K562 (cell line): ENCODE results near the gene MUSK. TPM values are rescaled to one million over a fixed set of nuclear protein-coding genes. Genes with fewer than 3 reads are reported as not detected.

Source experiments
- ATAC-seq: fragments of 200-7000 bp; cut with Tn5 transposase; 3 replicates; pipeline ENCODE4 v1.9.1; 2020; ENCODE audit warnings: moderate library complexity
- BruUV-seq: library from RNA; stranded (reverse); fragments of 400-500 nt; replicated peaks from 2 replicates; lab custom pipeline; 2021; lab: Mats Ljungman, UMichigan
- CTCF ChIA-PET: fragments of 300-600 bp; formaldehyde crosslinking; extraction: SDS; loops from one replicate; lab custom pipeline; 2021; ENCODE audit warnings: low intra/inter-chr PET ratio; lab: Yijun Ruan, JAX
- POLR2A ChIA-PET: fragments of 300-600, 350-650 bp; sonication (Branson Sonifier 250); formaldehyde crosslinking; extraction: SDS; loops from one replicate; lab custom pipeline; 2021; ENCODE audit warnings: antibody characterized with exemption, inconsistent platforms; lab: Yijun Ruan, JAX
- DNase-seq, 4 experiments: peaks; one replicate each; pipeline versions ENCODE4 v3.0.0 to v3.0.0-alpha.2; 2011 to 2018; ENCODE audit warnings: low spot score in 3 of 4, mixed read lengths in 3 of 4; ENCODE audit errors: extremely low read depth in 1 of 4
- FAIRE-seq: peaks from 2 replicates; lab custom pipeline; 2011; peaks lifted over from hg19 to GRCh38; lab: Jason Lieb, UNC
- H2AFZ ChIP-seq: 2 replicates; pipeline ENCODE4 v1.6.0; 2011; ENCODE audit warnings: low read depth, low read length, control low read depth, inconsistent platforms
- H3K27ac ChIP-seq: fragments of 200-600 bp; 3 replicates; pipeline ENCODE4 v1.8.0; 2011; ENCODE audit warnings: low read depth, mild to moderate bottlenecking, control low read depth, inconsistent platforms, low read length, moderate library complexity, mixed read lengths; ENCODE audit errors: extremely low read depth
- H3K27me3 ChIP-seq, 2 experiments: fragments of 300-600 bp in 1 of 2; 2 replicates in 1 of 2; 3 replicates in 1 of 2; pipeline versions ENCODE4 v1.6.0 to v1.8.0; 2011; ENCODE audit warnings: inconsistent platforms in 2 of 2, low read length in 2 of 2, mild to moderate bottlenecking in 1 of 2, mixed read lengths in 1 of 2, moderate library complexity in 1 of 2; ENCODE audit not compliant: control insufficient read depth in 2 of 2, insufficient read depth in 2 of 2
- H3K36me3 ChIP-seq: fragments of 300-600 bp; 3 replicates; pipeline ENCODE4 v1.8.0; 2011; ENCODE audit warnings: mild to moderate bottlenecking, low read length, inconsistent platforms; ENCODE audit not compliant: control insufficient read depth, insufficient read depth
- H3K4me1 ChIP-seq, 2 experiments: fragments of 200-600 bp in 1 of 2; replicated peaks in 1 of 2; 2 replicates in 1 of 2; 3 replicates in 1 of 2; pipeline versions ENCODE4 v1.5.1 to v1.8.0; 2011; ENCODE audit warnings: inconsistent platforms in 2 of 2, low read length in 2 of 2, mild to moderate bottlenecking in 1 of 2, mixed read lengths in 1 of 2, moderate library complexity in 1 of 2; ENCODE audit not compliant: control insufficient read depth in 2 of 2, insufficient read depth in 2 of 2
- H3K4me2 ChIP-seq: 2 replicates; pipeline ENCODE4 v1.6.1; 2011; ENCODE audit warnings: low read length, control low read depth, inconsistent platforms, mixed read lengths; ENCODE audit not compliant: insufficient read depth
- H3K4me3 ChIP-seq: fragments of 200-600 bp; sonication (generic), shearing (Covaris generic); 2 replicates; pipeline ENCODE4 v1.5.1; 2016; ENCODE audit warnings: control low read depth, inconsistent platforms
- H3K79me2 ChIP-seq: fragments of 200-600 bp; 3 replicates; pipeline ENCODE4 v1.8.0; 2011; ENCODE audit warnings: low read length, inconsistent platforms; ENCODE audit not compliant: control insufficient read depth, insufficient read depth
- H3K9ac ChIP-seq, 2 experiments: 2 replicates each; pipeline versions ENCODE4 v1.6.0 to v1.6.1; 2011; ENCODE audit warnings: low read depth in 2 of 2, low read length in 2 of 2, control low read depth in 1 of 2, inconsistent platforms in 1 of 2, mild to moderate bottlenecking in 1 of 2, mixed read lengths in 1 of 2; ENCODE audit not compliant: insufficient read depth in 1 of 2
- H3K9me1 ChIP-seq: one replicate; pipeline ENCODE4 v1.6.0; 2011; ENCODE audit warnings: inconsistent platforms, mild to moderate bottlenecking, low read length, moderate library complexity; ENCODE audit not compliant: control insufficient read depth, insufficient read depth
- H3K9me3 ChIP-seq: replicated peaks from 2 replicates; pipeline ENCODE4 v1.5.1; 2011; ENCODE audit warnings: low read depth, low read length, inconsistent platforms; ENCODE audit not compliant: control insufficient read depth, insufficient read depth
- H4K20me1 ChIP-seq: replicated peaks from 2 replicates; pipeline ENCODE4 v1.6.1; 2011; ENCODE audit warnings: low read length, inconsistent platforms, mixed read lengths; ENCODE audit not compliant: control insufficient read depth, insufficient read depth
- ASH1L ChIP-seq: fragments of 450-650 bp; IDR thresholded peaks from 2 replicates; pipeline ENCODE4 v1.6.1; 2018; ENCODE audit warnings: borderline replicate concordance, mild to moderate bottlenecking, low read depth; ENCODE audit not compliant: partially characterized antibody
- ATF4 ChIP-seq: fragments of 450-650 bp; formaldehyde crosslinking; IDR thresholded peaks from 2 replicates; pipeline ENCODE4 v1.4.0; 2022; ENCODE audit warnings: mild to moderate bottlenecking, moderate library complexity
- BCL6 ChIP-seq: fragments of 250-450 bp; sonication (Bioruptor Pico); IDR thresholded peaks from 2 replicates; pipeline ENCODE4 v1.4.0; 2020
- BRD4 ChIP-seq: fragments of 200-600 bp; sonication (generic); IDR thresholded peaks from 2 replicates; pipeline ENCODE4 v1.6.1; 2017; ENCODE audit warnings: inconsistent platforms
- GABPB2 ChIP-seq: fragments of 250-450 bp; sonication (Bioruptor Pico); conservative IDR thresholded peaks from 2 replicates; pipeline ENCODE4 v1.5.1; 2021; ENCODE audit warnings: mild to moderate bottlenecking
- PCBP2 ChIP-seq: fragments of 200-400 bp; formaldehyde crosslinking; IDR thresholded peaks from 2 replicates; pipeline ENCODE4 v1.6.1; 2018; ENCODE audit warnings: low read length, low read depth, mild to moderate bottlenecking, moderate library complexity; ENCODE audit not compliant: poor library complexity, severe bottlenecking
- SMAD2 ChIP-seq: fragments of 150-350 bp; IDR thresholded peaks from 2 replicates; pipeline ENCODE4 v1.6.1; 2014; ENCODE audit warnings: low read depth, mild to moderate bottlenecking, low read length
- ZNF165 ChIP-seq: fragments of 250-450 bp; sonication (Bioruptor Pico); IDR thresholded peaks from 2 replicates; pipeline ENCODE4 v1.4.0; 2020; ENCODE audit warnings: borderline replicate concordance
- ZNF253 ChIP-seq: fragments of 250-450 bp; sonication (Bioruptor Pico); conservative IDR thresholded peaks from 2 replicates; pipeline ENCODE4 v1.6.1; 2021; ENCODE audit warnings: mild to moderate bottlenecking
- ZNF780A ChIP-seq: fragments of 250-450 bp; sonication (Bioruptor Pico); IDR thresholded peaks from 2 replicates; pipeline ENCODE4 v1.5.0; 2021; ENCODE audit warnings: mild to moderate bottlenecking
- ZNF830 ChIP-seq: fragments of 250-450 bp; sonication (Bioruptor Pico); IDR thresholded peaks from 2 replicates; pipeline ENCODE4 v1.5.0; 2021; ENCODE audit warnings: mild to moderate bottlenecking
- WGBS: fragments of 100-300 bp; shearing (Covaris generic); methylation state at CpG from one replicate; pipeline ENCODE4 v1.1.6; 2016; ENCODE audit warnings: low coverage, mixed read lengths; ENCODE audit not compliant: insufficient coverage; ENCODE audit errors: missing lambda C conversion rate; 5-methylcytosine and 5-hydroxymethylcytosine counted together
- in situ Hi-C: fragments of 300-500 bp; cut with MboI; formaldehyde crosslinking; loops from 4 replicates; pipeline ENCODE4 v1.15.0; 2018; ENCODE audit warnings: inconsistent platforms, mixed read lengths
- intact Hi-C: fragments of 100-400 bp; cut with micrococcal nuclease; formaldehyde crosslinking; loops from 2 replicates; pipeline ENCODE4 v1.14.2; 2022
- polyA plus RNA-seq, 8 experiments: library from polyadenylated mRNA; depleted of rRNA in 4 of 8; stranded (reverse) in 5 of 8; unstranded in 3 of 8; fragments of >200 nt; fragmentation: Nextera tagmentation in 2 of 8; fragmentation: Illumina TruSeq in 1 of 8; extraction: Ambion mirVana in 2 of 8; extraction: Trizol in 1 of 8; gene quantifications; 2 replicates each; pipeline versions ENCODE4 v1.2.1 to v1.2.3, GENCODE V29; 2011 to 2014; ENCODE audit warnings: inconsistent platforms in 1 of 8, missing spikeins in 1 of 8
- total RNA-seq, 7 experiments: library from RNA; depleted of rRNA in 6 of 7; stranded (reverse); fragments of >200 nt in 6 of 7; fragmentation: Illumina TruSeq in 2 of 7; extraction: Trizol in 2 of 7; gene quantifications; 2 replicates each; pipeline versions ENCODE4 v1.2.1 to v1.2.3, GENCODE V29; 2011 to 2021; ENCODE audit warnings: low replicate concordance in 1 of 7

The MUSK gene
- total and polyA plus RNA-seq, 9 of the 15 experiments (the other 6 are each of a cell fraction or from before 2014, with no cell fraction given) = not detected

GRCh38 chr9:110820381-110820780 lies 151.8 kb downstream of the MUSK start:
- H3K27ac ChIP-seq = no peak overlapping the region
- no peaks in the 10 kb centered on the region for H3K4me1 ChIP-seq
- in situ Hi-C loops (no loop called here), intact Hi-C loops (no loop called here)
- H3K9ac ChIP-seq = no peak overlapping the region
- POLR2A ChIA-PET = no interaction called here
- H3K36me3 ChIP-seq = no peaks in the 10 kb centered on the region
- no TSS peak for BruUV-seq
- H3K27me3 ChIP-seq = no peaks in the 10 kb centered on the region
- no peak overlapping the region for H2AFZ ChIP-seq
- H3K79me2 ChIP-seq = no peaks in the 10 kb centered on the region
- no peak for DNase-seq
- CTCF ChIA-PET = no interaction called here
- H3K4me2 ChIP-seq = no peak overlapping the region
- no peaks in the 10 kb centered on the region for H4K20me1 ChIP-seq
- no peaks in the 10 kb centered on the region for H3K9me1 ChIP-seq
- ATAC-seq = no peak
- 7% methylated on average over 1 of the region's 1 CpG for WGBS
- 0 out of 2 replicates have a peak, but pooled peaks cover 1% of the 10 kb centered on the region for H3K9me3 ChIP-seq
- no peak overlapping the region for H3K4me3 ChIP-seq
- TF ChIP-seq ATF4 (CRISPR knock-in tag) (no peak), ZNF253 (CRISPR knock-in tag) (no peak), PCBP2 (no peak), ZNF165 (CRISPR knock-in tag) (no peak), BRD4 (no peak), ASH1L (no peak), GABPB2 (CRISPR knock-in tag) (no peak), BCL6 (CRISPR knock-in tag) (no peak), SMAD2 (no peak), ZNF780A (CRISPR knock-in tag) (no peak), ZNF830 (CRISPR knock-in tag) (no peak)
- TF ChIP-seq, all 486 proteins: peak for 0
- no peak for FAIRE-seq
